PC-3 (cell line): ENCODE measurements around the gene BMS1.

Experiments
- EZH2 ChIP-seq: fragments of 300-600 bp; sonication (generic); IDR thresholded peaks from one replicate; pipeline ENCODE4 v1.6.1; 2017; ENCODE audit warnings: antibody characterized with exemption, mild to moderate bottlenecking, low read length; ENCODE audit not compliant: unreplicated experiment
- EZH2phosphoT487 ChIP-seq: fragments of 300-600 bp; sonication (generic); IDR thresholded peaks from 2 replicates; pipeline ENCODE4 v1.6.1; 2018; ENCODE audit warnings: mild to moderate bottlenecking, antibody characterized with exemption, low read length, borderline replicate concordance
- TF ChIP-seq, protein P1 (sequence below): fragments of 300-600 bp; sonication (generic); conservative IDR thresholded peaks from 2 replicates; pipeline ENCODE4 v1.5.1; 2017; ENCODE audit warnings: antibody characterized with exemption, low read depth, mild to moderate bottlenecking, low read length

DNA sequence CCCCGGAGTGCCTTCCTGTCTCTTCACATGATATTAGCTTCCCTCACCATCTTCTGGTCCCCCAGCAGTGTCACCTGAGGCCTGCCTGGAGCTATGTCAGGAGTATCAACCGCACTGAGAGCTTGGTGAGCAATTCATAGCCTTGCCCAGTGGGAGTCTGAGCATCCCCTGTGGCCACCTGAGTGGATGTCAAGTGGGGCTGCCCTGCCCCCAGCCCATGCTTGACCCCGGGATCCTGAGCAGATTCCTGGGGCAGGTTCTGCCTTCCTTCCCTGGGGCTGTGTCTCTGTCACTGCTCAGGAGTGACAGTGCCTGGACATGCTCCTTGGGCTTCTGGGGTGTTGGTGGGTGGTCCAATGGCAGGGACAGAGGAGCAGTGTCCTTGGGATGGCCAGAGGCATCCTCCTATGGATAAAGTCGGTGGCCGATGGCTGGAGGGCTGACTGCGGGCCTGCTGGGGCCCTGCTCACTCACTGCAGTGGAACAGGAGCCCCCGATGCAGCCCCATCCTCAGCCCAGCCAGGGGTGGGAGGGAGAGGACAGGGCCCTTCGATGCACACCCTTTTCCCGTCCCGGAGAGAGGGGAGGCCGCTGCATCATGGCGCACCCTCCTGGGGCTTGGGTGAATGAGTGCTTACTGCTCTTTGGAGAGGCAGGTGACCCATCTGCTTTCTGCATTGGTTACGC lies 95.7 kb downstream of the BMS1 start:
- TF ChIP-seq, protein P1, sequence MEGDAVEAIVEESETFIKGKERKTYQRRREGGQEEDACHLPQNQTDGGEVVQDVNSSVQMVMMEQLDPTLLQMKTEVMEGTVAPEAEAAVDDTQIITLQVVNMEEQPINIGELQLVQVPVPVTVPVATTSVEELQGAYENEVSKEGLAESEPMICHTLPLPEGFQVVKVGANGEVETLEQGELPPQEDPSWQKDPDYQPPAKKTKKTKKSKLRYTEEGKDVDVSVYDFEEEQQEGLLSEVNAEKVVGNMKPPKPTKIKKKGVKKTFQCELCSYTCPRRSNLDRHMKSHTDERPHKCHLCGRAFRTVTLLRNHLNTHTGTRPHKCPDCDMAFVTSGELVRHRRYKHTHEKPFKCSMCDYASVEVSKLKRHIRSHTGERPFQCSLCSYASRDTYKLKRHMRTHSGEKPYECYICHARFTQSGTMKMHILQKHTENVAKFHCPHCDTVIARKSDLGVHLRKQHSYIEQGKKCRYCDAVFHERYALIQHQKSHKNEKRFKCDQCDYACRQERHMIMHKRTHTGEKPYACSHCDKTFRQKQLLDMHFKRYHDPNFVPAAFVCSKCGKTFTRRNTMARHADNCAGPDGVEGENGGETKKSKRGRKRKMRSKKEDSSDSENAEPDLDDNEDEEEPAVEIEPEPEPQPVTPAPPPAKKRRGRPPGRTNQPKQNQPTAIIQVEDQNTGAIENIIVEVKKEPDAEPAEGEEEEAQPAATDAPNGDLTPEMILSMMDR = no peak
- TF ChIP-seq EZH2phosphoT487 (no peak), EZH2 (no peak)
